RWPE2 (cell line): ENCODE data around the gene IL22RA1.

Experiments
- ATAC-seq: fragments of 200-7000 bp; cut with Tn5 transposase; 3 replicates; pipeline ENCODE4 v1.9.1; 2021; ENCODE audit warnings: low read depth
- DNase-seq: peaks from one replicate; pipeline ENCODE4 v3.0.0-alpha.2; 2020; ENCODE audit warnings: low spot score
- H3K27ac ChIP-seq: fragments of 450-650 bp; 2 replicates; pipeline ENCODE4 v1.5.1; 2017; ENCODE audit warnings: mild to moderate bottlenecking; ENCODE audit not compliant: poor library complexity, severe bottlenecking
- H3K27me3 ChIP-seq: fragments of 250-450 bp; sonication (Bioruptor Pico); 2 replicates; pipeline ENCODE4 v1.5.1; 2021; ENCODE audit warnings: mild to moderate bottlenecking, moderate library complexity; ENCODE audit not compliant: insufficient read depth, poor library complexity, severe bottlenecking
- H3K36me3 ChIP-seq: fragments of 250-450 bp; sonication (Bioruptor Pico); 2 replicates; pipeline ENCODE4 v1.5.1; 2020; ENCODE audit warnings: low read depth, mild to moderate bottlenecking, moderate library complexity
- H3K4me1 ChIP-seq: fragments of 250-450 bp; sonication (Bioruptor Pico); 2 replicates; pipeline ENCODE4 v1.5.1; 2021; ENCODE audit warnings: mild to moderate bottlenecking, moderate library complexity; ENCODE audit not compliant: insufficient read depth, poor library complexity, severe bottlenecking
- H3K4me3 ChIP-seq: fragments of 250-450 bp; sonication (Bioruptor Pico); 2 replicates; pipeline ENCODE4 v1.5.1; 2021; ENCODE audit warnings: mild to moderate bottlenecking, moderate library complexity; ENCODE audit not compliant: severe bottlenecking
- H3K9me3 ChIP-seq: fragments of 250-450 bp; sonication (Bioruptor Pico); 2 replicates; pipeline ENCODE4 v1.5.1; 2021; ENCODE audit warnings: mild to moderate bottlenecking, moderate library complexity; ENCODE audit not compliant: severe bottlenecking
- CTCF ChIP-seq: fragments of 450-650 bp; IDR thresholded peaks from one replicate; pipeline ENCODE4 v1.5.1; 2017; ENCODE audit warnings: mild to moderate bottlenecking, moderate library complexity; ENCODE audit not compliant: poor library complexity, severe bottlenecking

IL22RA1 gene

GRCh38 chr1:24161270-24161669, 18.3 kb upstream of the IL22RA1 start:
- ATAC-seq (peak; percentile 36; the same call in 1 of the 3 replicates), DNase-seq (no peak)
- Histone ChIP-seq H3K27ac (peak overlapping the region; percentile 6), H3K36me3 (peaks cover 23% of the 10 kb centered on the region), H3K9me3 (no peaks in the 10 kb centered on the region), H3K4me1 (peaks cover 3% of the 10 kb centered on the region), H3K27me3 (no peaks in the 10 kb centered on the region), H3K4me3 (no peak overlapping the region)
- no peak for TF ChIP-seq CTCF

- peaks cover 22% of the 10 kb centered on the region for H3K36me3 ChIP-seq
These were observed 16.4 kb upstream of the IL22RA1 start for GRCh38 chr1:24159366-24159765.

GRCh38 chr1:24157918-24158481, 15.1 kb upstream of the IL22RA1 start:
- no peaks in the 10 kb centered on the region for H3K9me3 ChIP-seq
- no peak overlapping the region for H3K4me3 ChIP-seq
- H3K4me1 ChIP-seq = peaks cover 3% of the 10 kb centered on the region
- TF ChIP-seq CTCF = peak; percentile 17
- no peaks in the 10 kb centered on the region for H3K27me3 ChIP-seq
- H3K27ac ChIP-seq = no peak overlapping the region
- DNase-seq (no peak), ATAC-seq (peak; percentile 27; the same call in 1 of the 3 replicates)
- peaks cover 22% of the 10 kb centered on the region for H3K36me3 ChIP-seq

More at GRCh38 chr1:24159366-24159765, 16.4 kb upstream of the IL22RA1 start:
- peaks cover 3% of the 10 kb centered on the region for H3K4me1 ChIP-seq
- no peaks in the 10 kb centered on the region for H3K27me3 ChIP-seq
- no peak overlapping the region for H3K4me3 ChIP-seq
- TF ChIP-seq CTCF = no peak
- DNase-seq (no peak), ATAC-seq (no peak)
- H3K27ac ChIP-seq = no peak overlapping the region
- no peaks in the 10 kb centered on the region for H3K9me3 ChIP-seq

GRCh38 chr1:24156542-24157260, 13.8 kb upstream of the IL22RA1 start:
- no peak overlapping the region for H3K4me3 ChIP-seq
- TF ChIP-seq CTCF = no peak
- H3K27me3 ChIP-seq = no peaks in the 10 kb centered on the region
- no peak overlapping the region for H3K27ac ChIP-seq
- no peaks in the 10 kb centered on the region for H3K9me3 ChIP-seq
- H3K36me3 ChIP-seq = peaks cover 22% of the 10 kb centered on the region
- H3K4me1 ChIP-seq = peaks cover 10% of the 10 kb centered on the region
- ATAC-seq (no peak), DNase-seq (no peak)
